Measurements from ENCODE around the gene HOXA4. TPM values are rescaled to one million over a fixed set of nuclear protein-coding genes. Genes with fewer than 3 reads are reported as not detected.

The HOXA4 gene
- total and polyA plus RNA-seq, 2 experiments from 2014 or later = not detected

DNA sequence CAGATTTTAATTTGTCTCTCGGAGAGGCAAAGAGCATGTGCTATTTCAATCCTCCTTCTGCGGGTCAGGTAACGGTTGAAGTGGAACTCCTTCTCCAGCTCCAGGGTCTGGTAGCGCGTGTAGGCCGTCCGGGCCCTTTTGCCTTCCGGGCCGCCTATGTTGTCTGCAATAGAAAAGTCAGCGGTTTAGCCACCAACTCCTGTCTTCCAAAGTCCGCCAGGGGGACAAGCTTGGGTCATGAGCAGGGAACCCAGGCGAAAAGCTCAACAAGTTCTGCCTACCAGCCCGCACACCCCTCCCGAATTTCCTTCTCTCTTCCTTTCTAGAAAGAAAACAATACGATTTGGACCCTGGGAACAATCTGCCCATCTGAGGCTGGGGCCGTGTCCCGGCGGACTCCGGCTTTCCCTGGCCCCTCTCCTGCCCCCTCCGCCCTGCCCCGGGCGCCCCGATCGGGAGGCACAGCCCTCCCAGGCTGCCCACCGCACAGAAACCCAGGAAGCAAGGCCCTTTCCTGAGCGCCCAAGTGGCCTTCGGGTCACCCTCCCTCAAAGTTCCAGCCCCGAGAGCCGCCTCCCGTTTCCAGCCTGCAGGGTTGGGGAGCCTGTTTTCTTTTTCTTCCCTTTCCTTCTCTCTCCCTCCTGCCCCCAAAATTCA lies 11.5 kb upstream of the HOXA4 start:
- peak overlapping the region; percentile 93 for H3K4me2 ChIP-seq
- no peak overlapping the region for H3K27ac Mint-ChIP-seq
- peaks cover 100% of the 10 kb centered on the region for H3K27me3 ChIP-seq (ENCODE audit: insufficient read depth)
- peak; percentile 9 for ATAC-seq
- no peak overlapping the region for H3K27ac ChIP-seq (ENCODE audit: low read depth)
- H3K9me3 Mint-ChIP-seq = peaks cover 19% of the 10 kb centered on the region; the same call in 2 of the 3 replicates
- peaks cover 47% of the 10 kb centered on the region for H4K20me1 ChIP-seq (replicated peaks; ENCODE audit: insufficient read depth)
- peak; percentile 75 for DNase-seq (ENCODE audit: low spot score)
- peaks cover 21% of the 10 kb centered on the region for H3K4me1 Mint-ChIP-seq
- TF ChIP-seq, protein P1, sequence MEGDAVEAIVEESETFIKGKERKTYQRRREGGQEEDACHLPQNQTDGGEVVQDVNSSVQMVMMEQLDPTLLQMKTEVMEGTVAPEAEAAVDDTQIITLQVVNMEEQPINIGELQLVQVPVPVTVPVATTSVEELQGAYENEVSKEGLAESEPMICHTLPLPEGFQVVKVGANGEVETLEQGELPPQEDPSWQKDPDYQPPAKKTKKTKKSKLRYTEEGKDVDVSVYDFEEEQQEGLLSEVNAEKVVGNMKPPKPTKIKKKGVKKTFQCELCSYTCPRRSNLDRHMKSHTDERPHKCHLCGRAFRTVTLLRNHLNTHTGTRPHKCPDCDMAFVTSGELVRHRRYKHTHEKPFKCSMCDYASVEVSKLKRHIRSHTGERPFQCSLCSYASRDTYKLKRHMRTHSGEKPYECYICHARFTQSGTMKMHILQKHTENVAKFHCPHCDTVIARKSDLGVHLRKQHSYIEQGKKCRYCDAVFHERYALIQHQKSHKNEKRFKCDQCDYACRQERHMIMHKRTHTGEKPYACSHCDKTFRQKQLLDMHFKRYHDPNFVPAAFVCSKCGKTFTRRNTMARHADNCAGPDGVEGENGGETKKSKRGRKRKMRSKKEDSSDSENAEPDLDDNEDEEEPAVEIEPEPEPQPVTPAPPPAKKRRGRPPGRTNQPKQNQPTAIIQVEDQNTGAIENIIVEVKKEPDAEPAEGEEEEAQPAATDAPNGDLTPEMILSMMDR (conservative IDR thresholded peaks at IDR 0.05; ENCODE audit: low read depth in 2 of 2) = 0 out of 4 replicates have a peak, but pooled peaks have one; percentile 5 to 13
- TF ChIP-seq EZH2 (IDR thresholded peaks at IDR 0.05; ENCODE audit: low read depth, unreplicated experiment) = peak; percentile 85
- TF ChIP-seq STAT1 (IDR thresholded peaks at IDR 0.05; ENCODE audit: unreplicated experiment) = no peak
- H3K36me3 Mint-ChIP-seq (ENCODE audit: low read depth) = no peaks in the 10 kb centered on the region; the same call in 2 of the 3 replicates
- H3K4me3 Mint-ChIP-seq = peak overlapping the region; percentile 63
- H3K4me1 ChIP-seq (ENCODE audit: insufficient read depth) = peaks cover 31% of the 10 kb centered on the region
- no peak overlapping the region for H2AFZ ChIP-seq
- no peaks in the 10 kb centered on the region for H3K9me2 ChIP-seq (ENCODE audit: insufficient read depth)
- peaks cover 44% of the 10 kb centered on the region for H3F3A ChIP-seq (replicated peaks; ENCODE audit: low read depth)
- H3K27me3 Mint-ChIP-seq (ENCODE audit: insufficient read depth, low read depth, poor library complexity) = peaks cover 100% of the 10 kb centered on the region
- no peaks in the 10 kb centered on the region for H3K79me2 ChIP-seq (replicated peaks; ENCODE audit: insufficient read depth)
- peak overlapping the region; percentile 60 for H3K4me3 ChIP-seq
- H3K36me3 ChIP-seq (ENCODE audit: insufficient read depth) = no peaks in the 10 kb centered on the region

DNA sequence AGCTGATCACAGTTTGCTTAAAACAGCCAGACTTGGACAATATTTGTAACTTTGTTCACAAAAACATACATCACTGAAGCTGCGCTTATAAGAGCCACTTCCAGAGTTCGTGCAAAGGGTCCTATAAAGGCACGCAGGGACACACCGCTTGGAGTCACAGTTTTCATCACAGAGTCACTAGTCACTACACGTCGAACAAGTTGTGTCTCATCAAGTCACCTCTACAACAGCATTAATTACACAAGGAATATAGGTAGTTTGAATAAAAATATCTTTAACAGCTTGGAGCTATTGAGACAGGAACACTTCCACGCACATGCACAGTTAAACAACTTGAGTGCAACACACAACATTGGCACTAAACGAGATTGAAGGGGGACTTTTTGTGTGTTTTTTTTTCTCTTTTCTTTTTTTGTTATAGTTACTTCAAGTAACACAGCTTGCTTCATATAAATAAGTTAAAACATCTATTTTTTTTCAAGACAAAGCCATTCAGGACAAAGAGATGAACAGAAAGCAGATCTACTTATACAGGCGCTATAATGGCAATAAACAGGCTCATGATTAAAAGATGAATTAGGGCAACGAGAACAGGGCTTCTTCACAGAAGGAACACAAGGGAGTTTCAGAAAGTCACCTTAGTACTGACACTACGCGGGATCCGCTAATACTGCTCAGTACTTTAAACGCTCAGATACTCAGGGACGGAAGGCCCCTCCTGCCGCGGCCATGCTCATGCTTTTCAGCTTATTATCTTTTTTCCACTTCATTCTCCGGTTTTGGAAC lies 10.8 kb upstream of the HOXA4 start:
- H3F3A ChIP-seq (replicated peaks; ENCODE audit: low read depth) = peaks cover 37% of the 10 kb centered on the region
- H3K4me2 ChIP-seq = no peak overlapping the region
- Mint-ChIP-seq H3K4me3 (peak overlapping the region; percentile 36; the same call in 1 of the 3 replicates), H3K9me3 (peaks cover 11% of the 10 kb centered on the region; the same call in 2 of the 3 replicates), H3K27ac (no peak overlapping the region), H3K4me1 (peaks cover 21% of the 10 kb centered on the region), H3K36me3 (ENCODE audit: low read depth) (no peaks in the 10 kb centered on the region; the same call in 2 of the 3 replicates), H3K27me3 (ENCODE audit: insufficient read depth, low read depth, poor library complexity) (peaks cover 100% of the 10 kb centered on the region)
- no peaks in the 10 kb centered on the region for H3K36me3 ChIP-seq (ENCODE audit: insufficient read depth)
- no peak overlapping the region for H3K4me3 ChIP-seq
- H3K9me2 ChIP-seq (ENCODE audit: insufficient read depth) = no peaks in the 10 kb centered on the region
- ATAC-seq (no peak), DNase-seq (ENCODE audit: low spot score) (no peak)
- peaks cover 40% of the 10 kb centered on the region for H4K20me1 ChIP-seq (replicated peaks; ENCODE audit: insufficient read depth)
- peaks cover 31% of the 10 kb centered on the region for H3K4me1 ChIP-seq (ENCODE audit: insufficient read depth)
- H2AFZ ChIP-seq = no peak overlapping the region
- no peak overlapping the region for H3K27ac ChIP-seq (ENCODE audit: low read depth)
- peaks cover 100% of the 10 kb centered on the region for H3K27me3 ChIP-seq (ENCODE audit: insufficient read depth)
- H3K79me2 ChIP-seq (replicated peaks; ENCODE audit: insufficient read depth) = no peaks in the 10 kb centered on the region
- TF ChIP-seq EZH2phosphoT487 (IDR thresholded peaks at IDR 0.05; ENCODE audit: unreplicated experiment) (peak; percentile 77), ZNF331 (CRISPR knock-in tag; IDR thresholded peaks at IDR 0.05; ENCODE audit: low read depth) (no peak), EZH2 (IDR thresholded peaks at IDR 0.05; ENCODE audit: low read depth, unreplicated experiment) (peak; percentile 96), NANOG (IDR thresholded peaks at IDR 0.05; ENCODE audit: borderline replicate concordance) (no peak), ZNF114 (CRISPR knock-in tag; IDR thresholded peaks at IDR 0.05) (no peak), POLR2AphosphoS5 (IDR thresholded peaks at IDR 0.05; ENCODE audit: low read depth) (no peak)
- TF ChIP-seq, protein P2, sequence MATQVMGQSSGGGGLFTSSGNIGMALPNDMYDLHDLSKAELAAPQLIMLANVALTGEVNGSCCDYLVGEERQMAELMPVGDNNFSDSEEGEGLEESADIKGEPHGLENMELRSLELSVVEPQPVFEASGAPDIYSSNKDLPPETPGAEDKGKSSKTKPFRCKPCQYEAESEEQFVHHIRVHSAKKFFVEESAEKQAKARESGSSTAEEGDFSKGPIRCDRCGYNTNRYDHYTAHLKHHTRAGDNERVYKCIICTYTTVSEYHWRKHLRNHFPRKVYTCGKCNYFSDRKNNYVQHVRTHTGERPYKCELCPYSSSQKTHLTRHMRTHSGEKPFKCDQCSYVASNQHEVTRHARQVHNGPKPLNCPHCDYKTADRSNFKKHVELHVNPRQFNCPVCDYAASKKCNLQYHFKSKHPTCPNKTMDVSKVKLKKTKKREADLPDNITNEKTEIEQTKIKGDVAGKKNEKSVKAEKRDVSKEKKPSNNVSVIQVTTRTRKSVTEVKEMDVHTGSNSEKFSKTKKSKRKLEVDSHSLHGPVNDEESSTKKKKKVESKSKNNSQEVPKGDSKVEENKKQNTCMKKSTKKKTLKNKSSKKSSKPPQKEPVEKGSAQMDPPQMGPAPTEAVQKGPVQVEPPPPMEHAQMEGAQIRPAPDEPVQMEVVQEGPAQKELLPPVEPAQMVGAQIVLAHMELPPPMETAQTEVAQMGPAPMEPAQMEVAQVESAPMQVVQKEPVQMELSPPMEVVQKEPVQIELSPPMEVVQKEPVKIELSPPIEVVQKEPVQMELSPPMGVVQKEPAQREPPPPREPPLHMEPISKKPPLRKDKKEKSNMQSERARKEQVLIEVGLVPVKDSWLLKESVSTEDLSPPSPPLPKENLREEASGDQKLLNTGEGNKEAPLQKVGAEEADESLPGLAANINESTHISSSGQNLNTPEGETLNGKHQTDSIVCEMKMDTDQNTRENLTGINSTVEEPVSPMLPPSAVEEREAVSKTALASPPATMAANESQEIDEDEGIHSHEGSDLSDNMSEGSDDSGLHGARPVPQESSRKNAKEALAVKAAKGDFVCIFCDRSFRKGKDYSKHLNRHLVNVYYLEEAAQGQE (IDR thresholded peaks at IDR 0.05; ENCODE audit: unreplicated experiment) = no peak
- TF ChIP-seq, protein P1 (conservative IDR thresholded peaks at IDR 0.05; ENCODE audit: low read depth in 2 of 2) = no peak
- TF ChIP-seq, protein P3, sequence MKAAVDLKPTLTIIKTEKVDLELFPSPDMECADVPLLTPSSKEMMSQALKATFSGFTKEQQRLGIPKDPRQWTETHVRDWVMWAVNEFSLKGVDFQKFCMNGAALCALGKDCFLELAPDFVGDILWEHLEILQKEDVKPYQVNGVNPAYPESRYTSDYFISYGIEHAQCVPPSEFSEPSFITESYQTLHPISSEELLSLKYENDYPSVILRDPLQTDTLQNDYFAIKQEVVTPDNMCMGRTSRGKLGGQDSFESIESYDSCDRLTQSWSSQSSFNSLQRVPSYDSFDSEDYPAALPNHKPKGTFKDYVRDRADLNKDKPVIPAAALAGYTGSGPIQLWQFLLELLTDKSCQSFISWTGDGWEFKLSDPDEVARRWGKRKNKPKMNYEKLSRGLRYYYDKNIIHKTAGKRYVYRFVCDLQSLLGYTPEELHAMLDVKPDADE (IDR thresholded peaks at IDR 0.05) = no peak

Data from GM23338 (cell line).